Stimulated activated memory B cell treated with anti-CD40 and anti-IgM and Interleukin-4, amounts not matched to agents 10 μg/mL and 1 μg/mL and 100 μg/mL, for 72 hours (primary cell): ENCODE data around the gene SPINK1.

Experiments
- ATAC-seq: fragments of 150-1000 bp; cut with Tn5 transposase; 2 replicates; pipeline ENCODE4 v1.10.0; 2021
- H3K27ac Mint-ChIP-seq: one replicate; pipeline ENCODE4 v1.8.0; 2022; ENCODE audit warnings: mild to moderate bottlenecking, mixed read lengths
- H3K27me3 Mint-ChIP-seq: one replicate; pipeline ENCODE4 v1.8.0; 2022; ENCODE audit warnings: mixed read lengths
- H3K36me3 Mint-ChIP-seq: one replicate; pipeline ENCODE4 v1.8.0; 2022; ENCODE audit warnings: mixed read lengths
- H3K4me1 Mint-ChIP-seq: one replicate; pipeline ENCODE4 v1.8.0; 2022; ENCODE audit warnings: mixed read lengths
- H3K4me3 Mint-ChIP-seq: one replicate; pipeline ENCODE4 v1.8.0; 2022; ENCODE audit warnings: mild to moderate bottlenecking, moderate library complexity, mixed read lengths
- H3K9me3 Mint-ChIP-seq: one replicate; pipeline ENCODE4 v1.8.0; 2022; ENCODE audit warnings: mixed read lengths

Gene SPINK1

GRCh38 chr5:147801461-147801860, 30.0 kb downstream of the SPINK1 start:
- H3K36me3 Mint-ChIP-seq = no peaks in the 10 kb centered on the region
- H3K4me3 Mint-ChIP-seq = no peak overlapping the region
- ATAC-seq = no peak
- no peaks in the 10 kb centered on the region for H3K9me3 Mint-ChIP-seq
- H3K27ac Mint-ChIP-seq = no peak overlapping the region
- no peaks in the 10 kb centered on the region for H3K4me1 Mint-ChIP-seq
- no peaks in the 10 kb centered on the region for H3K27me3 Mint-ChIP-seq

GRCh38 chr5:147800491-147800890, 31.0 kb downstream of the SPINK1 start:
- no peak overlapping the region for H3K27ac Mint-ChIP-seq
- H3K27me3 Mint-ChIP-seq = no peaks in the 10 kb centered on the region
- no peak for ATAC-seq
- no peaks in the 10 kb centered on the region for H3K36me3 Mint-ChIP-seq
- H3K4me1 Mint-ChIP-seq = no peaks in the 10 kb centered on the region
- H3K4me3 Mint-ChIP-seq = no peak overlapping the region
- no peaks in the 10 kb centered on the region for H3K9me3 Mint-ChIP-seq

GRCh38 chr5:147796556-147797308, 34.7 kb downstream of the SPINK1 start:
- no peak overlapping the region for H3K27ac Mint-ChIP-seq
- ATAC-seq = no peak
- H3K9me3 Mint-ChIP-seq = no peaks in the 10 kb centered on the region
- H3K36me3 Mint-ChIP-seq = no peaks in the 10 kb centered on the region
- no peaks in the 10 kb centered on the region for H3K4me1 Mint-ChIP-seq
- H3K27me3 Mint-ChIP-seq = no peaks in the 10 kb centered on the region
- no peak overlapping the region for H3K4me3 Mint-ChIP-seq

GRCh38 chr5:147791181-147791580, 40.3 kb downstream of the SPINK1 start:
- Mint-ChIP-seq H3K4me3 (no peak overlapping the region), H3K27me3 (no peaks in the 10 kb centered on the region), H3K27ac (no peak overlapping the region), H3K36me3 (no peaks in the 10 kb centered on the region), H3K9me3 (no peaks in the 10 kb centered on the region), H3K4me1 (no peaks in the 10 kb centered on the region)
- no peak for ATAC-seq

- Mint-ChIP-seq H3K27ac (no peak overlapping the region), H3K4me1 (no peaks in the 10 kb centered on the region), H3K4me3 (no peak overlapping the region), H3K9me3 (no peaks in the 10 kb centered on the region), H3K27me3 (no peaks in the 10 kb centered on the region), H3K36me3 (no peaks in the 10 kb centered on the region)
- no peak for ATAC-seq
Measured at GRCh38 chr5:147789820-147790219, 41.7 kb downstream of the SPINK1 start.

- Mint-ChIP-seq H3K36me3 (no peaks in the 10 kb centered on the region), H3K27ac (no peak overlapping the region), H3K4me3 (no peak overlapping the region), H3K27me3 (no peaks in the 10 kb centered on the region), H3K4me1 (no peaks in the 10 kb centered on the region), H3K9me3 (no peaks in the 10 kb centered on the region)
- no peak for ATAC-seq
Measured at GRCh38 chr5:147788023-147788422, 43.4 kb downstream of the SPINK1 start.

- no peaks in the 10 kb centered on the region for H3K9me3 Mint-ChIP-seq
- H3K4me3 Mint-ChIP-seq = no peak overlapping the region
- no peak overlapping the region for H3K27ac Mint-ChIP-seq
- no peaks in the 10 kb centered on the region for H3K36me3 Mint-ChIP-seq
- no peaks in the 10 kb centered on the region for H3K27me3 Mint-ChIP-seq
- H3K4me1 Mint-ChIP-seq = no peaks in the 10 kb centered on the region
- ATAC-seq = no peak
Measured at GRCh38 chr5:147786142-147786541, 45.3 kb downstream of the SPINK1 start.

- H3K4me1 Mint-ChIP-seq = no peaks in the 10 kb centered on the region
- H3K27ac Mint-ChIP-seq = no peak overlapping the region
- ATAC-seq = no peak
- no peak overlapping the region for H3K4me3 Mint-ChIP-seq
- H3K27me3 Mint-ChIP-seq = no peaks in the 10 kb centered on the region
- no peaks in the 10 kb centered on the region for H3K9me3 Mint-ChIP-seq
- H3K36me3 Mint-ChIP-seq = no peaks in the 10 kb centered on the region
Measured at GRCh38 chr5:147784146-147784987, 47.1 kb downstream of the SPINK1 start.

GRCh38 chr5:147782110-147783028, 49.1 kb downstream of the SPINK1 start, which contains the start of gene JAKMIP2:
Gene JAKMIP2 (minus strand): TSS chr5:147782728. CDS start chr5:147671806, 110,922 bp downstream.
- ATAC-seq = peak; percentile 61
- Mint-ChIP-seq H3K27me3 (no peaks in the 10 kb centered on the region), H3K9me3 (no peaks in the 10 kb centered on the region), H3K36me3 (no peaks in the 10 kb centered on the region), H3K27ac (no peak within 1 kb of the TSS), H3K4me3 (peak within 1 kb of the TSS; percentile 49), H3K4me1 (no peaks in the 10 kb centered on the region)

GRCh38 chr5:147780924-147781573, 50.4 kb downstream of the SPINK1 start:
- ATAC-seq = no peak
- Mint-ChIP-seq H3K4me3 (no peak overlapping the region), H3K27ac (no peak overlapping the region), H3K4me1 (no peaks in the 10 kb centered on the region), H3K9me3 (peaks cover 3% of the 10 kb centered on the region), H3K27me3 (no peaks in the 10 kb centered on the region), H3K36me3 (no peaks in the 10 kb centered on the region)

GRCh38 chr5:147779694-147780093, 51.8 kb downstream of the SPINK1 start:
- H3K4me3 Mint-ChIP-seq = no peak overlapping the region
- H3K9me3 Mint-ChIP-seq = peaks cover 6% of the 10 kb centered on the region
- no peaks in the 10 kb centered on the region for H3K36me3 Mint-ChIP-seq
- no peak for ATAC-seq
- H3K27ac Mint-ChIP-seq = no peak overlapping the region
- H3K27me3 Mint-ChIP-seq = no peaks in the 10 kb centered on the region
- H3K4me1 Mint-ChIP-seq = no peaks in the 10 kb centered on the region

- no peak overlapping the region for H3K4me3 Mint-ChIP-seq
- no peak for ATAC-seq
- no peaks in the 10 kb centered on the region for H3K36me3 Mint-ChIP-seq
- H3K27ac Mint-ChIP-seq = no peak overlapping the region
- peaks cover 6% of the 10 kb centered on the region for H3K9me3 Mint-ChIP-seq
- no peaks in the 10 kb centered on the region for H3K4me1 Mint-ChIP-seq
- H3K27me3 Mint-ChIP-seq = no peaks in the 10 kb centered on the region
Measured at GRCh38 chr5:147776989-147777388, 54.5 kb downstream of the SPINK1 start.
